Loucy (cell line): Measurements from ENCODE around the gene PRKRIP1.
"Not testable (repeated sequence)": the region's sequence is repeated elsewhere in the genome, so short reads cannot be mapped to it uniquely, and the experiment has no call there.

Experiments used
- H2AFZ ChIP-seq: fragments of 200-600 bp; sonication (generic); 2 replicates; pipeline ENCODE4 v1.6.0; 2016; ENCODE audit warnings: antibody characterized with exemption, mild to moderate bottlenecking, low read length, moderate library complexity
- H3F3A ChIP-seq: fragments of 200-600 bp; 2 replicates; pipeline ENCODE4 v1.6.0; 2016; ENCODE audit warnings: antibody characterized with exemption, low read depth, mild to moderate bottlenecking
- H3K27me3 ChIP-seq: fragments of 200-600 bp; sonication (generic); 2 replicates; pipeline ENCODE4 v1.6.1; 2014; ENCODE audit warnings: low read length, mild to moderate bottlenecking; ENCODE audit not compliant: insufficient read depth, poor library complexity, severe bottlenecking
- H3K36me3 ChIP-seq: fragments of 200-600 bp; sonication (generic); 2 replicates; pipeline ENCODE4 v1.6.1; 2016; ENCODE audit warnings: low read length; ENCODE audit not compliant: insufficient read depth
- H3K4me1 ChIP-seq: fragments of 200-600 bp; sonication (generic); 2 replicates; pipeline ENCODE4 v1.5.1; 2014; ENCODE audit warnings: low read length, mild to moderate bottlenecking; ENCODE audit not compliant: insufficient read depth, poor library complexity, severe bottlenecking
- H3K4me2 ChIP-seq: fragments of 200-600 bp; sonication (generic); 2 replicates; pipeline ENCODE4 v1.6.0; 2014; ENCODE audit warnings: antibody characterized with exemption, low read length, low read depth, mild to moderate bottlenecking; ENCODE audit not compliant: poor library complexity, severe bottlenecking
- H3K4me3 ChIP-seq: fragments of 200-600 bp; sonication (generic); 2 replicates; pipeline ENCODE4 v1.5.1; 2014; ENCODE audit warnings: low read length, mild to moderate bottlenecking, mixed read lengths; ENCODE audit not compliant: poor library complexity, severe bottlenecking
- H3K79me2 ChIP-seq: fragments of 200-600 bp; sonication (generic); 2 replicates; pipeline ENCODE4 v1.6.1; 2014; ENCODE audit warnings: low read length; ENCODE audit not compliant: insufficient read depth
- H3K9ac ChIP-seq: fragments of 200-600 bp; sonication (generic); 2 replicates; pipeline ENCODE4 v1.6.0; 2014; ENCODE audit warnings: mild to moderate bottlenecking, low read depth, low read length, moderate library complexity; ENCODE audit not compliant: poor library complexity, severe bottlenecking
- H3K9me2 ChIP-seq: fragments of 200-600 bp; sonication (generic); replicated peaks from 2 replicates; pipeline ENCODE4 v1.6.1; 2016; ENCODE audit warnings: low read depth, low read length, mixed read lengths
- H3K9me3 ChIP-seq: fragments of 200-600 bp; sonication (generic); 2 replicates; pipeline ENCODE4 v1.6.1; 2014; ENCODE audit warnings: mild to moderate bottlenecking, antibody characterized with exemption, low read length, low read depth; ENCODE audit not compliant: insufficient read depth
- H4K20me1 ChIP-seq: fragments of 200-600 bp; sonication (generic); 2 replicates; pipeline ENCODE4 v1.6.0; 2014; ENCODE audit warnings: antibody characterized with exemption, low read length, mild to moderate bottlenecking; ENCODE audit not compliant: insufficient read depth, poor library complexity, severe bottlenecking
- CTCF ChIP-seq: fragments of 200-600 bp; sonication (generic); conservative IDR thresholded peaks from 2 replicates; pipeline ENCODE4 v1.5.1; 2014; ENCODE audit warnings: mild to moderate bottlenecking, antibody characterized with exemption, low read length
- EZH2phosphoT487 ChIP-seq: fragments of 200-600 bp; IDR thresholded peaks from 2 replicates; pipeline ENCODE4 v1.6.1; 2018; ENCODE audit warnings: antibody characterized with exemption, mild to moderate bottlenecking, moderate library complexity, borderline replicate concordance

PRKRIP1 gene

GRCh38 chr7:102473271-102473991 is 77.3 kb downstream of the PRKRIP1 start:
- H3F3A ChIP-seq = no peaks in the 10 kb centered on the region
- no peak overlapping the region for H3K4me3 ChIP-seq
- no peak overlapping the region for H3K9ac ChIP-seq
- no peak overlapping the region for H3K4me2 ChIP-seq
- H3K79me2 ChIP-seq = no peaks in the 10 kb centered on the region
- no peaks in the 10 kb centered on the region for H3K9me2 ChIP-seq
- no peaks in the 10 kb centered on the region for H3K4me1 ChIP-seq
- H4K20me1 ChIP-seq = no peaks in the 10 kb centered on the region
- no peak overlapping the region for H2AFZ ChIP-seq
- peaks cover 10% of the 10 kb centered on the region; the same call in 1 of the 2 replicates for H3K36me3 ChIP-seq
- H3K9me3 ChIP-seq = no peaks in the 10 kb centered on the region
- no peaks in the 10 kb centered on the region for H3K27me3 ChIP-seq
- TF ChIP-seq CTCF = no peak
- no peak for TF ChIP-seq EZH2phosphoT487

GRCh38 chr7:102474116-102474515 is 78.0 kb downstream of the PRKRIP1 start:
- H3K4me2 ChIP-seq, H3K9me2 ChIP-seq, H3F3A ChIP-seq, H4K20me1 ChIP-seq, H3K36me3 ChIP-seq, H2AFZ ChIP-seq, H3K4me1 ChIP-seq, H3K9me3 ChIP-seq, H3K4me3 ChIP-seq, H3K79me2 ChIP-seq, H3K27me3 ChIP-seq, H3K9ac ChIP-seq: not testable (repeated sequence)

GRCh38 chr7:102474736-102475435 is 78.7 kb downstream of the PRKRIP1 start:
- not testable (repeated sequence) for H3K9me3 ChIP-seq, H3K4me2 ChIP-seq, H3K9ac ChIP-seq, H3K4me3 ChIP-seq, H3K27me3 ChIP-seq, H3K79me2 ChIP-seq, H3K4me1 ChIP-seq, H4K20me1 ChIP-seq, H2AFZ ChIP-seq, H3K9me2 ChIP-seq, H3K36me3 ChIP-seq, H3F3A ChIP-seq
